ENCODE results near the gene SPTB.

Gene SPTB

GRCh38 chr14:64730061-64730440 is 149.7 kb downstream of the SPTB start:
- peaks cover 11 to 61% of the 10 kb centered on the region in 2 experiments for H3K36me3 ChIP-seq (ENCODE audit: control insufficient read depth in 2 of 2, insufficient read depth in 1 of 2, low read length in 2 of 2)
- no peak overlapping the region for H3K27ac ChIP-seq (ENCODE audit: extremely low read depth, low read depth, low read length)
- TF ChIP-seq ZBTB10 (tag by site-specific recombination; IDR thresholded peaks at IDR 0.05): no peak
- TF ChIP-seq GLI4 (tag by site-specific recombination; IDR thresholded peaks at IDR 0.05): no peak
- TF ChIP-seq ZNF707 (tag by site-specific recombination; IDR thresholded peaks at IDR 0.05): no peak
- TF ChIP-seq GLIS2 (tag by site-specific recombination; IDR thresholded peaks at IDR 0.05): no peak
- TF ChIP-seq ZNF692 (tag by site-specific recombination; IDR thresholded peaks at IDR 0.05): no peak
- no peak for TF ChIP-seq ZIC2 (tag by site-specific recombination; IDR thresholded peaks at IDR 0.05)

GRCh38 chr14:64729386-64730060 is 150.2 kb downstream of the SPTB start:
- Histone ChIP-seq H3K27ac (ENCODE audit: extremely low read depth, low read depth, low read length) (no peak overlapping the region), H3K36me3 (ENCODE audit: control insufficient read depth in 2 of 2, insufficient read depth in 1 of 2, low read length in 2 of 2) (peaks cover 11 to 61% of the 10 kb centered on the region in 2 experiments), H3K4me1 (ENCODE audit: control insufficient read depth, insufficient read depth, low read length) (peaks cover 21% of the 10 kb centered on the region), H3K9me3 (ENCODE audit: control insufficient read depth, insufficient read depth, low read depth, low read length) (no peaks in the 10 kb centered on the region), H3K4me3 (ENCODE audit: low read depth, low read length) (no peak overlapping the region)
- ChIA-PET POLR2A (no interaction called here), CTCF (interaction anchor here (0.6 kb wide), 1 partner anchor 32 kb away, joined by 3 read pairs; no protein-coding TSS in a partner anchor)
- no peak for TF ChIP-seq ZNF132 (tag by site-specific recombination; IDR thresholded peaks at IDR 0.05; ENCODE audit: borderline replicate concordance)
- no peak for TF ChIP-seq PRDM1 (tag by site-specific recombination; IDR thresholded peaks at IDR 0.05)
- no peak for TF ChIP-seq ZNF335 (tag by site-specific recombination; conservative IDR thresholded peaks at IDR 0.05)
- TF ChIP-seq AEBP2 (tag by site-specific recombination; IDR thresholded peaks at IDR 0.05; ENCODE audit: borderline replicate concordance): no peak
- no peak for TF ChIP-seq ZIC2 (tag by site-specific recombination; IDR thresholded peaks at IDR 0.05)
- TF ChIP-seq ZNF221 (tag by site-specific recombination; IDR thresholded peaks at IDR 0.05; ENCODE audit: borderline replicate concordance): no peak
- TF ChIP-seq ZNF121 (tag by site-specific recombination; IDR thresholded peaks at IDR 0.05): no peak
- no peak for TF ChIP-seq BCL11A (tag by site-specific recombination; IDR thresholded peaks at IDR 0.05; ENCODE audit: low read depth)
- TF ChIP-seq ZNF449 (tag by site-specific recombination; IDR thresholded peaks at IDR 0.05): no peak
- no peak for TF ChIP-seq ZNF670 (tag by site-specific recombination; IDR thresholded peaks at IDR 0.05; ENCODE audit: low read depth)
- no peak for TF ChIP-seq ZNF514 (tag by site-specific recombination; IDR thresholded peaks at IDR 0.05)
- no peak for TF ChIP-seq ZNF660 (tag by site-specific recombination; IDR thresholded peaks at IDR 0.05)
- no peak for TF ChIP-seq ZNF404 (tag by site-specific recombination; IDR thresholded peaks at IDR 0.05)
- TF ChIP-seq ZNF624 (tag by site-specific recombination; IDR thresholded peaks at IDR 0.05): no peak
- TF ChIP-seq ZFHX2 (tag by site-specific recombination; conservative IDR thresholded peaks at IDR 0.05): no peak
- no peak for TF ChIP-seq ZNF555 (tag by site-specific recombination; conservative IDR thresholded peaks at IDR 0.05)
- TF ChIP-seq ZNF513 (tag by site-specific recombination; IDR thresholded peaks at IDR 0.05): no peak

More at GRCh38 chr14:64730061-64730440, 149.7 kb downstream of the SPTB start:
- H3K4me1 ChIP-seq (ENCODE audit: control insufficient read depth, insufficient read depth, low read length): peaks cover 16% of the 10 kb centered on the region
- ChIA-PET POLR2A (no interaction called here), CTCF (interaction anchor here (0.6 kb wide), 1 partner anchor 31 kb away, joined by 3 read pairs; no protein-coding TSS in a partner anchor)
- H3K9me3 ChIP-seq (ENCODE audit: control insufficient read depth, insufficient read depth, low read depth, low read length): no peaks in the 10 kb centered on the region
- H3K4me3 ChIP-seq (ENCODE audit: low read depth, low read length): no peak overlapping the region

All from HEK293 (cell line).